Superior temporal gyrus (tissue), 1 donor: ENCODE measurements around the gene CCNL2.
"Not testable (repeated sequence)": the region's sequence is repeated elsewhere in the genome, so short reads cannot be mapped to it uniquely, and the experiment has no call there.

Experiments
- DNase-seq: peaks from one replicate; pipeline ENCODE4 v3.0.0-alpha.2; 2016; ENCODE audit errors: extremely low spot score

CCNL2 gene

DNA sequence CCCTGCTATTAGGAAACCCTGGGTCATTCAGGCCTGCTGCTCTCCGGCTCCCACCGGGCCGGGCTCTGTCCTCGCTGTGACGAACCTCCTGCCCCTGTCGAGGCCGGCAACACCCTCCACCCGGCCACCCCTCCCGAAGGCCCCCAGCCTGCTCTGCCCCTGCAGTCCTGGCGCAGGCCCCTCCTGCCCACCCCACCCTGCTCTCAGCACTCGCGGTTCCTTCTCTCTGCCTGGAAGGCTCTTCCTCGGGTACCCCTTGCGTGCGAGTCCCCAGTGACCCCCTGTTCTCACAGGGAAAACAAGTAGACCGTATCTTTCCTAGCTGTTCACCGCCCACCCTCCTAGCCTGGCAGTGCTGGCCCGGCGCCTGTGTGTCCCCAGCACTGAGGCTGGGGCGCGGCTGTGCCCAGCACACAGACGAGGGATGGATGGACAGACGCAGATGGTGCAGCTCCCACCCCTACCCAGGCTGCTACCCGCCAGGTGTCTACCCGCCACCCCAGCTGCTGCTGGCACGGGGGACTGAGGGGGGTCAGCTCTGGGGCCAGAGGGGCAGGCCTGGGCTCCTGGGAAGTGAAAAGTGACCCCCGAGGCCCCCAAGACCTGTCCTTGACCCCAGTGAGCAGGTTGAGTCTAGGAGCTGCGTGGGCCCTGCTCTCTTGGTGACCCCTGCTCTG is 33.3 kb upstream of the CCNL2 start:
- no peak for DNase-seq

DNA sequence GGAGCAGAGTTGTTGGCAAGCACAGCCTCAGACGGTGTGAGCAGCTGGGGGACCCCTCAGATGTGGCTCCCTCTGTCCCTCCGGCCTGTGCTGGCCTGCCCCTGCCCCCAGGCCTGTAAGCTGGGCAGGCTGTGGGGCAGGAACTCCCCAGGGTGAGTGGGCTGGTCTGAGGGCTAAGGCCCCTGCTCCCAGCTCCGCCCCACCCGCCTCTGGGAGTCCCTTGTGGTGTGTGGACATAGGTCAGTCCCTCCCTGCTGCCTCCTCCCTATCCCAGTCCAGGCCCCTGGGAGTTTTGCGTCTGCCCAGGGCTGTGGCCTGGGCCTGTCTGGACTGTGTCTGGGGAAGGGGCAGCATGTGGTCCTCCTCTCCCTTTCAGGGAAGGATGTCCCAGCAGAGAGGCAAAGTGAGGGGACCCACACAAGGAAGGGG is 32.7 kb upstream of the CCNL2 start:
- peak; percentile 44 for DNase-seq

GRCh38 chr1:1430992-1431844 is 32.1 kb upstream of the CCNL2 start:
- no peak for DNase-seq

DNA sequence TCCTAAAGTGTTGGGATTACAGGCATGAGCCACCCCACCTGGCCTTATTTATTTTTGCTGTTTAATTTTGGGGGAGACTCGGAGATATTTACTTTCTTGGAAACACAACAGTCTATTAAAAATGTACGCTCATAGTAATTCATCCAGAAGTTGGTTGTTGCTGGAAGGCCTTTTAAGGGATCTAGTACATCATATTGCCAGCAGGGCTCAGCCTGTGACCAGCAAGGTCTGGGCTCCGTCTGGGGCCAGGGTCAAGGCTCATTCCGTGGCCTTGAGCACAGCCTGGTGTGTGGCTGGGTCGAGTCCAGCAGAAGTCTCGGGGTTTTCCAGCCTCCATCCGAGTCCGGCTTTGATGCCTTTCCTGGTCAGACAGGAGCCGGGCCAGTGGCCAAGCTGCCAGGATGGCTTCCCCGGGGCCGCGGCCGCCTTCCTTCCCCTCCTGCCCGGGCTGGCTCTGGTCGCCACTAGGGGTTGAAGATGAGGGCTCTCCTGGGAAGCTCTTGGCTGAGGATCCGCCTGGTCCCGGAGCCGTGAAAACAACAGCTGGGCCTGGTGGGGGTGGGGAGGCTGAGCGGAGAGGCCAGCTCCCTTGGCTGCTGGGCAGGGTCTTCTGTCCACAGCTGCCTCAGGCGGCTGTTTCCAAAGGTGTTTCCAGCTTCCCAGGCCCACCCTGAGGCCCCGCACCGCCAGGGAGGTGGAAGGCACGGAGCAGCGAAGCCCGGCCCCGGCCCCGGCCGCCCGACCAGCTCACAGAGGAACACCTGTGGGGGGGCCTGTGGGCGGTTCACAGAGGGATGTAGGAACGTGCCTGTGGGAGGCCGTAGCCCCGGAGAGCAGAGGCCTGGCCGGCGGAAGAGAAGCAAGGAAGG is 31.2 kb upstream of the CCNL2 start:
- peak; percentile 67 for DNase-seq

- no peak for DNase-seq
Measured at GRCh38 chr1:1429671-1430073, 30.5 kb upstream of the CCNL2 start.

DNA sequence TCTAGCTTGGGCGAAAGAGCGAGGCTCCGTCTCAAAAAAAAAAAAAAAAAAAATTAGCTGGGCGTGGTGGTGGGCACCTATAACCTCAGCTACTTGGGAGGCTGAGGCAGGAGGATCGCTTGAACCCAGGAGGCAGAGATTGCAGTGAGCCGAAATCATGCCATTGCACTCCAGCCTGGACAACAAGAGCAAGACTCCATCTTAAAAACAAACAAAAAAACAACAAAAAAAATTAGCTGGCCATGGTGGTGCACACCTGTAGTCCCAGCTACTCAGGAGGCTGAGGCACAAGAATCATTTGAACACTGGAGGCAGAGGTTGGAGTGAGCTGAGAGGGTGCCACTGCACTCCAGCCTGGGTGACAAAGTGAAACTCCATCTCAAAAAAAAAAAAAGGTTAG is 29.8 kb upstream of the CCNL2 start:
- DNase-seq, result not testable (repeated sequence)

GRCh38 chr1:1428174-1428573 is 29.0 kb upstream of the CCNL2 start:
- DNase-seq, result no peak

DNA sequence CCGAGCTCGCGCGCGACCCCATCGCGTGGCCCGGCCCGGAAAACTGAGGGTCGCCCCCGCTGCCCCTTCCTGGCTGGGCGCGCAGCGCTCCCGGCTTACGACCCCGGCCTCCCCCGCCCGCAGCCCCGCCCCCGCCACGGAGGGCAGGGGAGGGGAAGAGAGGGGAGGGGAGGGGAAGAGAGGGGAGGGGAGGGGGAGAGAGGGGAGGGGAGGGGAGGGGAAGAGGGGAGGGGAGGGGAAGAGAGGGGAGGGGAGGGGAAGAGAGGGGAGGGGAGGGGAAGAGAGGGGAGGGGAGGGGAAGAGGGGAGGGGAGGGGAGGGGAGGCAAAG is 28.6 kb upstream of the CCNL2 start:
- DNase-seq, result no peak

GRCh38 chr1:1427106-1427819 is 28.1 kb upstream of the CCNL2 start:
- DNase-seq, result no peak

DNA sequence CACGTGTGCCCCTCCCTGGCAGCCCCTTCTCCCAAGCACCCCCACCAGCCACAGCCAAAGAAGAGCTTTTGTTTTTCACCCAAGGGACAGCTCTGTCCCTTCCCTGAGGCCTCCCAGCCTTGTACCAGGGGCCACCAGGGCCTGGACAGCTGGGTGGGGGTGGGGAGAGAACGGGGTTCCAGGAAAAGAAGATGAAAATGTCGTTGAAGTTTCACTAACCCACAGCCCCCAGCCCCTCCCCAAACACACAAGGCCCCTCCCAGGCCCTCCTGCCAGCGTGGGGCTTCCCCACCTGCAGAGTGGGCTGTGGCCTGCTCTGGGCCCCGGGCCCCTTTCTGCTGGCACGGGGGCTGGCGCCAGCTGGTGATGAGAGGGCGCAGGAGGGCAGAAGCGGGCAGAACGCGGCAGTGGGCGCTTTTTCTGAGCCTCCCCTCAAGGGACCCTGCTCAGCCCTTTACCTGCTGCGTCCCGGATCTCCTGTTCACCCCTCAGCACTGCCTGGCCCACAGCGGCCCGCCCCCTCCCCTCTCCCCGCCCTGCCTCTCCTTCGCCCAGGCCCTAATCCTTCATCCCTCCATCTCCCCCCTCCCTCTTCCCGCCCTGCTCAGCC is 27.5 kb upstream of the CCNL2 start:
- DNase-seq, result peak; percentile 81

GRCh38 chr1:1425753-1426495 is 26.8 kb upstream of the CCNL2 start:
- DNase-seq, result peak; percentile 77

- no peak for DNase-seq
Measured at GRCh38 chr1:1425426-1425752, 26.3 kb upstream of the CCNL2 start.

GRCh38 chr1:1424707-1425106 is 25.6 kb upstream of the CCNL2 start:
- no peak for DNase-seq

GRCh38 chr1:1423245-1423597 is 24.1 kb upstream of the CCNL2 start:
- no peak for DNase-seq

DNA sequence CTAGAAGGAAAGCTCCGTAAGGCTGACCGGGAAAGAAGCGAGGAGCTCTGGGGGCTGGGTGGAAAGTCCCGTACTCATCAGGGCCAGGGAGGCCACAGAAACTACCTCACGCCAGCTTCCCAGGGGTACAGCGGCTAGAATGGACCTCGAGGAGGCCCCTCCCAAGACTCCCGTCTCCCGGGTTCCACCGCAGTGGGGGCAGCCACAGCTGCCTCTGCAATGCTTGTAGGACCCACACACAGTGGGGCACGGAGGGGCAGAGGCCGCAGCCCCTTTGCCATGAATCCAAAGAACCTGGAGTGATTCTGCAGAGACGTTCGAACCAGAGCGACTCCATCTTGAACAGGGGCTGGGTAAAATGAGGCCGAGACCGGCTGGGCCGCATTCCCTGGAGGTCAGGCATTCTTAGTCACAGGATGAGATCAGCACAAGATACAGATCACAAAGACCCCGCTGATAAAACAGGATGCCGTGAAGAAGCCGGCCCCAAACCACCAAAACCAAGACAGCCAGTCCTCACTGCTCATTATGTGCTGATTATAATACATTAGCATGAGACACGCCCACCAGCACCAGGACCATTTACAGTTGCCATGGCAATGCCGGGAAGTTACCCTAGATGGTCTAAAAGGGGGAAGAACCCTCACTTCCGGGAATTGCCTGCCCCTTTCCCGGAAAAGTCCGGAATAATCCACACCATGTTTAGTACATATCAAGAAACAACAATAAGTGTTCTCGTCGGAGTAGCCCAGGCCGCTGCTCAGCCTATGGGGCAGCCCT is 23.5 kb upstream of the CCNL2 start:
- DNase-seq, result no peak

- no peak for DNase-seq
Measured at GRCh38 chr1:1421907-1422464, 22.9 kb upstream of the CCNL2 start.

- peak; percentile 66 for DNase-seq
Measured at GRCh38 chr1:1421147-1421906, 22.2 kb upstream of the CCNL2 start, which contains the start of gene ANKRD65. ANKRD65 (minus strand) TSS chr1:1421276; CDS start chr1:1421005, 271 bp downstream.

- no peak for DNase-seq
Measured at GRCh38 chr1:1420654-1421141, 21.6 kb upstream of the CCNL2 start.
